Measurements from ENCODE around the gene PTP4A2. TPM values are rescaled to one million over a fixed set of nuclear protein-coding genes. Genes with fewer than 3 reads are reported as not detected.

Gene PTP4A2
- total and polyA plus RNA-seq, 2 of the 13 experiments (the other 11 are each of a cell fraction or from before 2014, with no cell fraction given) = 173 to 225 TPM

DNA sequence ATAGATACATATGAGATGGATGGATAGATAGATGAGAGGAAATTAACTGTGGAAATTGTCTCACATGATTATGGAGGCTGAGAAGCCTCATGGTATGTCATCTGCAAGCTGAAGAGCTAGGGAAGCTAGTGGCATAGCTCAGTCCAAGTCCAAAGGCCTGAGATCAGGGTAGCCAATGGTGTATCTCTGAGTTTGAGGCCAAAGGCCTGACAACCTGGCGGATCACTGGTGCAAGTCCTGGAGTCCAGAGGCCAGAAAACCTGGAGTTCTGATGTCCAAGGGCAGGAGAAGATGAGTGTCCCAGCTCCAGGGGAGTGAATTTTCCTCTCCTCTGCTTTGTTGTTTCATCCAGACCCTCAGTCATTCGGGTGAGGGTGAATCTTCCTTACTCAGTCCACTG is 78.4 kb downstream of the PTP4A2 start:
- DNase-seq (ENCODE audit: low spot score) = no peak
- intact Hi-C loops (cut with micrococcal nuclease; ENCODE audit: unreplicated experiment) (no loop called here), in situ Hi-C loops (cut with HindIII; ENCODE audit: extremely low pct_ligation_motif_present, low pct_unique_long_range_greater_than_20kb) (no loop called here)
- WGBS (ENCODE audit: low lambda C conversion rate) = 31% methylated on average over 2 of the region's 2 CpGs
- Histone ChIP-seq H3K27ac (ENCODE audit: extremely low read length, insufficient read depth, low read length) (no peak overlapping the region), H3K4me3 (replicated peaks in 1 of 3; ENCODE audit: insufficient read depth in 1 of 3, low read depth in 2 of 3, low read length in 3 of 3) (no peak overlapping the region), H3K36me3 (replicated peaks in 1 of 2; ENCODE audit: control insufficient read depth in 1 of 2, insufficient read depth in 2 of 2, low read length in 2 of 2) (no peaks in the 10 kb centered on the region), H3K4me1 (ENCODE audit: insufficient read depth, low read length) (peaks cover 22% of the 10 kb centered on the region), H4K20me1 (ENCODE audit: insufficient read depth, low read length) (no peaks in the 10 kb centered on the region), H3K79me2 (ENCODE audit: insufficient read depth, low read length) (no peaks in the 10 kb centered on the region), H2AFZ (ENCODE audit: low read length) (no peak overlapping the region), H3K9me3 (ENCODE audit: low read length) (no peaks in the 10 kb centered on the region), H3K27me3 (ENCODE audit: control insufficient read depth in 1 of 2, insufficient read depth in 2 of 2, low read length in 2 of 2) (no peaks in the 10 kb centered on the region), H3K4me2 (ENCODE audit: low read depth, low read length) (no peak overlapping the region), H3K9ac (ENCODE audit: insufficient read depth, low read depth, low read length) (no peak overlapping the region)
- no TSS peak for BruUV-seq (replicated peaks)
- POLR2A ChIA-PET = interaction anchor here (0.6 kb wide), 1 partner anchor 25 kb away, joined by 4 read pairs; no protein-coding TSS in a partner anchor
- peak; percentile 45; the same call in 2 of the 3 replicates for ATAC-seq
- FAIRE-seq = no peak
- CTCF ChIA-PET (ENCODE audit: low intra/inter-chr PET ratio, low total read pairs) = no interaction called here
- peak; percentile 50; the same call in 1 of the 2 replicates for TF ChIP-seq HNF4A (CRISPR knock-in tag; IDR thresholded peaks at IDR 0.05)
- TF ChIP-seq ZNF704 (CRISPR knock-in tag; IDR thresholded peaks at IDR 0.05; ENCODE audit: borderline replicate concordance) = no peak

DNA sequence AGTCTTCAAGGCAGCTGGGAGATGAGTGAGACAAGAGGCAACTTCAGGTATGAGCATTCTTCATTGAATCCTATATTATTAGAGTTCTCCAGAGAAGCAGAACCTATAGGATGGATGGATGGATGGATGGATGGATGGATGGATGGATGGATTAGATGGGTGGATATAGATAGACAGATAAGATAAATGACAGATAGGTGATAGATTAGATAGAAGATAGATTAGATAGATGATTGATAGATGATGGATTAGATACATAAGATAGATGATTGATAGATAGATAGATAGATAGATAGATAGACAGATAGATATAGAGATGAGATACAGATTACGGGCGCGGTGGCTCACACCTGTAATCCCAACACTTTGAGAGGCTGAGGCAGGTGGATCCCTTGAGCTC is 79.1 kb downstream of the PTP4A2 start:
- in situ Hi-C loops (cut with HindIII; ENCODE audit: extremely low pct_ligation_motif_present, low pct_unique_long_range_greater_than_20kb) = no loop called here
- H3K27ac ChIP-seq (ENCODE audit: extremely low read length, insufficient read depth, low read length) = no peak overlapping the region
- no peaks in the 10 kb centered on the region for H3K36me3 ChIP-seq (replicated peaks in 1 of 2; ENCODE audit: control insufficient read depth in 1 of 2, insufficient read depth in 2 of 2, low read length in 2 of 2)
- peaks cover 25% of the 10 kb centered on the region for H3K4me1 ChIP-seq (ENCODE audit: insufficient read depth, low read length)
- H4K20me1 ChIP-seq (ENCODE audit: insufficient read depth, low read length) = no peaks in the 10 kb centered on the region
- H3K9me3 ChIP-seq (ENCODE audit: low read length) = no peaks in the 10 kb centered on the region
- no peak for DNase-seq (ENCODE audit: low spot score)
- CTCF ChIA-PET (ENCODE audit: low intra/inter-chr PET ratio, low total read pairs) = no interaction called here
- no peak overlapping the region for H3K4me3 ChIP-seq (replicated peaks in 1 of 3; ENCODE audit: insufficient read depth in 1 of 3, low read depth in 2 of 3, low read length in 3 of 3)
- 92% methylated on average over 3 of the region's 3 CpGs for WGBS (ENCODE audit: low lambda C conversion rate)
- no peak overlapping the region for H3K9ac ChIP-seq (ENCODE audit: insufficient read depth, low read depth, low read length)
- H2AFZ ChIP-seq (ENCODE audit: low read length) = no peak overlapping the region
- H3K4me2 ChIP-seq (ENCODE audit: low read depth, low read length) = no peak overlapping the region
- TF ChIP-seq ZNF768 (CRISPR knock-in tag; IDR thresholded peaks at IDR 0.05) (no peak), ISL2 (CRISPR knock-in tag; IDR thresholded peaks at IDR 0.05) (no peak), ARNT (IDR thresholded peaks at IDR 0.05) (no peak), RFX5 (IDR thresholded peaks at IDR 0.05; ENCODE audit: low read depth, low read length) (no peak), ZNF563 (CRISPR knock-in tag; IDR thresholded peaks at IDR 0.05) (no peak), ZNF776 (CRISPR knock-in tag; IDR thresholded peaks at IDR 0.05) (no peak), FIP1L1 (IDR thresholded peaks at IDR 0.05; ENCODE audit: borderline replicate concordance, insufficient read depth, low read depth, low read length) (no peak)
- POLR2A ChIA-PET = no interaction called here
- no peak for FAIRE-seq
- ATAC-seq = no peak
- no TSS peak for BruUV-seq (replicated peaks)
- H3K79me2 ChIP-seq (ENCODE audit: insufficient read depth, low read length) = no peaks in the 10 kb centered on the region
- H3K27me3 ChIP-seq (ENCODE audit: control insufficient read depth in 1 of 2, insufficient read depth in 2 of 2, low read length in 2 of 2) = no peaks in the 10 kb centered on the region
- intact Hi-C loops (cut with micrococcal nuclease; ENCODE audit: unreplicated experiment) = no loop called here

Measured in HepG2 (cell line).